ENCODE data around the gene TSC22D4.

DNA sequence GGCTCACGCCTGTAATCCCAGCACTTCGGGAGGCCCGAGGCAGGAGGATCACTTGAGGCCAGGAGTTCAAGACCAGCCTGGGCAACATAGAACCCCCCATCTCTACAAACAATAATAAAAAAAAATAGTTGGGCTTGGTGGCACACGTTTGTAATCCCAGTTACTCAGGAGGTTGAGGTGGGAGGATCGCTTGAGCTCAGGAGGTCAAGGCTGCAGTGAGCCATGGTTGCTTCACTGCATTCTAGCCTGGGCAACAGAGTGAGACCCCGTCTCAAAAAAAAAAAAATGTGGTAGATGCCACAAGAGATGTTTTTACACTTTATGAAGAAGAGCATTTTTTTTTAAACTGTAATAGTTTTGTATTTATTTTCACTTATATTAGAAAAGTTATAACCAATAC is 17.5 kb upstream of the TSC22D4 start:
- TF ChIP-seq, protein P1, sequence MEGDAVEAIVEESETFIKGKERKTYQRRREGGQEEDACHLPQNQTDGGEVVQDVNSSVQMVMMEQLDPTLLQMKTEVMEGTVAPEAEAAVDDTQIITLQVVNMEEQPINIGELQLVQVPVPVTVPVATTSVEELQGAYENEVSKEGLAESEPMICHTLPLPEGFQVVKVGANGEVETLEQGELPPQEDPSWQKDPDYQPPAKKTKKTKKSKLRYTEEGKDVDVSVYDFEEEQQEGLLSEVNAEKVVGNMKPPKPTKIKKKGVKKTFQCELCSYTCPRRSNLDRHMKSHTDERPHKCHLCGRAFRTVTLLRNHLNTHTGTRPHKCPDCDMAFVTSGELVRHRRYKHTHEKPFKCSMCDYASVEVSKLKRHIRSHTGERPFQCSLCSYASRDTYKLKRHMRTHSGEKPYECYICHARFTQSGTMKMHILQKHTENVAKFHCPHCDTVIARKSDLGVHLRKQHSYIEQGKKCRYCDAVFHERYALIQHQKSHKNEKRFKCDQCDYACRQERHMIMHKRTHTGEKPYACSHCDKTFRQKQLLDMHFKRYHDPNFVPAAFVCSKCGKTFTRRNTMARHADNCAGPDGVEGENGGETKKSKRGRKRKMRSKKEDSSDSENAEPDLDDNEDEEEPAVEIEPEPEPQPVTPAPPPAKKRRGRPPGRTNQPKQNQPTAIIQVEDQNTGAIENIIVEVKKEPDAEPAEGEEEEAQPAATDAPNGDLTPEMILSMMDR (IDR thresholded peaks at IDR 0.05) = no peak
- TF ChIP-seq POLR2A (IDR thresholded peaks at IDR 0.05) = no peak
